ENCODE measurements around the gene TEX13D. TPM values are rescaled to one million over a fixed set of nuclear protein-coding genes. Genes with fewer than 3 reads are reported as not detected.

The TEX13D gene
- polyA plus RNA-seq, 1 of the 3 experiments (the other 2 are of a cell fraction) = not detected

GRCh38 chrX:124343016-124343415 lies 10.6 kb downstream of the TEX13D start:
- Histone ChIP-seq H3K4me1 (ENCODE audit: control insufficient read depth in 1 of 2, insufficient read depth in 2 of 2, low read depth in 1 of 2, low read length in 1 of 2) (no peaks in the 10 kb centered on the region), H4K20me1 (ENCODE audit: insufficient read depth) (no peaks in the 10 kb centered on the region), H3K79me2 (ENCODE audit: insufficient read depth) (no peaks in the 10 kb centered on the region), H3K27ac (ENCODE audit: low read depth in 2 of 2, low read length in 1 of 2) (no peak overlapping the region), H3K4me2 (no peak overlapping the region), H3K9me3 (no peaks in the 10 kb centered on the region), H3F3A (replicated peaks; ENCODE audit: insufficient read depth) (no peaks in the 10 kb centered on the region), H3K4me3 (ENCODE audit: low read depth in 2 of 2, low read length in 1 of 2) (no peak overlapping the region), H2AFZ (ENCODE audit: low read depth) (no peak overlapping the region), H3K9ac (no peak overlapping the region), H3K27me3 (ENCODE audit: insufficient read depth) (no peaks in the 10 kb centered on the region), H3K36me3 (replicated peaks in 1 of 2; ENCODE audit: control insufficient read depth in 1 of 2, insufficient read depth in 2 of 2, low read length in 1 of 2) (no peaks in the 10 kb centered on the region), H3K9me2 (no peaks in the 10 kb centered on the region)
- ChIA-PET CTCF (interaction anchor here (1.3 kb wide), 1 partner anchor 17 kb away, joined by 3 read pairs; no protein-coding TSS in a partner anchor), POLR2A (no interaction called here)
- TF ChIP-seq NFIC (IDR thresholded peaks at IDR 0.05; ENCODE audit: borderline replicate concordance) (no peak), RCOR1 (IDR thresholded peaks at IDR 0.05; ENCODE audit: low read length) (no peak), TCF12 (IDR thresholded peaks at IDR 0.05) (no peak), SIN3A (IDR thresholded peaks at IDR 0.05; ENCODE audit: borderline replicate concordance, low read depth, low read length) (no peak), RAD21 (IDR thresholded peaks at IDR 0.05; ENCODE audit: low read length) (no peak), PBX3 (IDR thresholded peaks at IDR 0.05) (no peak), RFX5 (IDR thresholded peaks at IDR 0.05; ENCODE audit: low read length) (no peak), USF1 (IDR thresholded peaks at IDR 0.05; ENCODE audit: borderline replicate concordance, low read depth) (no peak), ELF1 (IDR thresholded peaks at IDR 0.05) (no peak), POLR2AphosphoS5 (IDR thresholded peaks at IDR 0.05; ENCODE audit: low read depth, low read length) (no peak), SMC3 (IDR thresholded peaks at IDR 0.05; ENCODE audit: low read depth, low read length) (no peak), EZH2phosphoT487 (IDR thresholded peaks at IDR 0.05; ENCODE audit: borderline replicate concordance, low read depth) (no peak), RXRA (IDR thresholded peaks at IDR 0.05; ENCODE audit: borderline replicate concordance, low read depth) (no peak), FOXJ3 (CRISPR knock-in tag; IDR thresholded peaks at IDR 0.05) (no peak), USF2 (IDR thresholded peaks at IDR 0.05; ENCODE audit: borderline replicate concordance, low read depth, low read length) (no peak), ZBTB33 (IDR thresholded peaks at IDR 0.05; ENCODE audit: borderline replicate concordance, low read depth) (no peak), IRF3 (IDR thresholded peaks at IDR 0.05; ENCODE audit: low read depth, low read length) (no peak), MXI1 (IDR thresholded peaks at IDR 0.05; ENCODE audit: low read depth, low read length) (no peak), NRF1 (IDR thresholded peaks at IDR 0.05; ENCODE audit: low read depth, low read length) (no peak), TAF1 (IDR thresholded peaks at IDR 0.05; ENCODE audit: borderline replicate concordance, low read depth, low read length) (no peak)
- DNase-seq = no peak
